Upper lobe of left lung (tissue), 6 donors: ENCODE results near the gene CAPS. TPM values are rescaled to one million over a fixed set of nuclear protein-coding genes. Genes with fewer than 3 reads are reported as not detected.

Source experiments
- ATAC-seq, 2 donors: fragments of 200-7000 bp; cut with Tn5 transposase; one replicate each; pipeline ENCODE4 v1.9.1; 2022; ENCODE audit warnings: mild to moderate bottlenecking in 2 of 2, moderate library complexity in 2 of 2; ENCODE audit not compliant: low FRiP score in 2 of 2
- DNase-seq, 2 donors: peaks; one replicate each; pipeline ENCODE4 v3.0.0-alpha.2; 2019 to 2020
- H3K27ac ChIP-seq, 4 donors: fragments of 200-600 bp; sonication (generic); one replicate each; pipeline ENCODE4 v1.5.1; 2016 to 2019
- H3K27me3 ChIP-seq, 4 donors: fragments of 200-600 bp; sonication (generic); one replicate each; pipeline ENCODE4 v1.5.1; 2017 to 2019
- H3K36me3 ChIP-seq, 4 donors: fragments of 200-600 bp; sonication (generic); one replicate each; pipeline ENCODE4 v1.5.1; 2016 to 2019
- H3K4me1 ChIP-seq, 4 donors: fragments of 200-600 bp; sonication (generic); one replicate each; pipeline ENCODE4 v1.5.1; 2018 to 2019
- H3K4me3 ChIP-seq, 4 donors: fragments of 200-600 bp; sonication (generic); one replicate each; pipeline ENCODE4 v1.5.1; 2017 to 2019; ENCODE audit warnings: mild to moderate bottlenecking in 2 of 4, moderate library complexity in 1 of 4
- H3K9me3 ChIP-seq, 4 donors: fragments of 200-600 bp; sonication (generic); one replicate each; pipeline ENCODE4 v1.5.1; 2018 to 2019
- EP300 ChIP-seq, 4 donors: sonication (generic); formaldehyde crosslinking; IDR thresholded peaks; one replicate each; pipeline ENCODE4 v1.5.1; 2017; ENCODE audit warnings: antibody characterized with exemption in 4 of 4, control low read depth in 2 of 4
- POLR2A ChIP-seq, 4 donors: fragments of 450-650 bp; IDR thresholded peaks; one replicate each; pipeline ENCODE4 v1.5.1; 2016 to 2017; ENCODE audit warnings: antibody characterized with exemption in 4 of 4, mild to moderate bottlenecking in 2 of 4
- POLR2AphosphoS5 ChIP-seq, 2 donors: sonication (generic); formaldehyde crosslinking; IDR thresholded peaks; one replicate each; pipeline ENCODE4 v1.5.1; 2017; ENCODE audit warnings: antibody characterized with exemption in 2 of 2
- WGBS, 2 donors: methylation state at CpG; one replicate each; pipeline ENCODE4 v1.1.5; 2017 to 2018; 5-methylcytosine and 5-hydroxymethylcytosine counted together
- total RNA-seq, 6 donors: library from RNA; depleted of rRNA in 4 of 6; stranded (reverse); fragments of >200 nt in 4 of 6; gene quantifications; one replicate each; pipeline versions ENCODE4 v1.1.0 to v1.2.1, GENCODE V29; 2016 to 2021
- TF ChIP-seq, protein P1 (sequence below), 6 experiments: fragments of 450-650 bp in 4 of 6; fragments of 200-600 bp in 2 of 6; sonication (generic) in 2 of 6; IDR thresholded peaks; one replicate each; pipeline ENCODE4 v1.5.1; 2016 to 2019; ENCODE audit warnings: antibody characterized with exemption in 6 of 6
- donor health status: DM: no; HTN: no; CAD: no; lungs with moderate emphysema.
- donor health status: DM: no; HTN: yes; CAD: no; lungs with severe emphysema.

CAPS gene
- total RNA-seq, 6 donors from 2014 or later: 20.6 to 414 (median 115) TPM

DNA sequence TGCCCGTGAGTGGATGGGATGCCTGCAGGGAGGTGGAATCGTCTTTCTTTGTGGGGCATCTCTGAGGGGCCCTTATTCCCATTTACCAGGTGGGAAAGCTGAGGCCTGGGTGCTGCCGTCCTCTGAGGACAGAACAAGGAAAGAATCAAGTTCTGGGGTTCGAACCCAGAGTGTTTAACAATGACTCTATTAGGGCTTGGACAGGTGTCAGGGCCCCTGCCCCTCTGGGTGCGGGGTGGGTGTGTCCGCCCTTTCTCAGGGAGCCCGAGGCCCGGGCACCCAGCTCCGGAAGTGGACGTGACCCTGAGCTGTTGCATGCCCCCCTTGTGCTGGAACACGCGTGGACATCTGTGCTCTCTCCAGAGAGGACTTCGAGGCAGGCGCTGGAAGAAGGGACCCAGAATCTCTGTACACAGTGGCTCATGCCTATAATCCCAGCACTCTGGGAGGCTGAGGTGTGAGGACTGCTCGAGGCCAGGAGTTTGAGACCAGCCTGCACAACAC is 21.2 kb upstream of the CAPS start:
- WGBS, 2 donors: 45 to 56% methylated on average over 5 to 10 of the region's 15 CpGs
- TF ChIP-seq POLR2AphosphoS5 (IDR thresholded peaks at IDR 0.05) (no peak), POLR2A (IDR thresholded peaks at IDR 0.05) (no peak), EP300 (IDR thresholded peaks at IDR 0.05) (no peak)
- TF ChIP-seq, protein P1, sequence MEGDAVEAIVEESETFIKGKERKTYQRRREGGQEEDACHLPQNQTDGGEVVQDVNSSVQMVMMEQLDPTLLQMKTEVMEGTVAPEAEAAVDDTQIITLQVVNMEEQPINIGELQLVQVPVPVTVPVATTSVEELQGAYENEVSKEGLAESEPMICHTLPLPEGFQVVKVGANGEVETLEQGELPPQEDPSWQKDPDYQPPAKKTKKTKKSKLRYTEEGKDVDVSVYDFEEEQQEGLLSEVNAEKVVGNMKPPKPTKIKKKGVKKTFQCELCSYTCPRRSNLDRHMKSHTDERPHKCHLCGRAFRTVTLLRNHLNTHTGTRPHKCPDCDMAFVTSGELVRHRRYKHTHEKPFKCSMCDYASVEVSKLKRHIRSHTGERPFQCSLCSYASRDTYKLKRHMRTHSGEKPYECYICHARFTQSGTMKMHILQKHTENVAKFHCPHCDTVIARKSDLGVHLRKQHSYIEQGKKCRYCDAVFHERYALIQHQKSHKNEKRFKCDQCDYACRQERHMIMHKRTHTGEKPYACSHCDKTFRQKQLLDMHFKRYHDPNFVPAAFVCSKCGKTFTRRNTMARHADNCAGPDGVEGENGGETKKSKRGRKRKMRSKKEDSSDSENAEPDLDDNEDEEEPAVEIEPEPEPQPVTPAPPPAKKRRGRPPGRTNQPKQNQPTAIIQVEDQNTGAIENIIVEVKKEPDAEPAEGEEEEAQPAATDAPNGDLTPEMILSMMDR (IDR thresholded peaks at IDR 0.05): no peak
- H3K9me3 ChIP-seq: no peaks in the 10 kb centered on the region

DNA sequence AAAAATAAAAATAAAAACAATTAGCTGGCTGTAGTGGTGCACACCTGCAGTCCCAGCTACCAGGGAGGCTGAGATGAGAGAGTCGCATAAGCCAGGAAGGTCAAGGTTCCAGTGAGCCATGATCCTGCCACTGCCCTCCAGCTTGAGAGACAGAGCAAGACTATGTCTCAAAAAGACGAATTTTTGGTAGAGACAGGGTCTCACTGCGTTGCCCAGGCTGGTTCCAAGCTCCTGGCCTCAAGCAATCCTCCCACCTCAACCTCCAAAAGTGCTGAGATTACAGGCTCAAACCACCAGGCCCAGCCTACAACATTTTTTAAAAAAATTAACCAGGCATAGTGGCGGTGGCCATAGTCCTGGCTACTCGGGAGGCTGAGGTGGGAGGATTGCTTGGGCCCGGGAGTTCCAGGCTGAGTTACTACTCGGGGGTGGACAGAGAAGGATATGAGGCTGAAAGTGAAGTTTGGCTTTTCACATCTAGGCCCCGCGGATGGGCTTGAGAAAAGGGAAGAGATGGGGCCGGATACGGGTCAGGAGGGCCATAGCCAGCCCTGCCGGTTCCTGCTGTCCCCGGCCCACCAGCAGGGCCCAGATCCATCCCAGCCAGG is 20.7 kb upstream of the CAPS start:
- H3K27me3 ChIP-seq: peaks cover 0 to 6% (median 4%) of the 10 kb centered on the region in 4 donors
- H3K4me3 ChIP-seq: no peak overlapping the region
- 82 to 88% methylated on average over 11 to 13 of the region's 13 CpGs for WGBS, 2 donors
- DNase-seq (no peak), ATAC-seq (no peak)
- no peak overlapping the region for H3K27ac ChIP-seq
- H3K9me3 ChIP-seq: no peaks in the 10 kb centered on the region
- TF ChIP-seq POLR2A (IDR thresholded peaks at IDR 0.05) (no peak), EP300 (IDR thresholded peaks at IDR 0.05) (no peak), POLR2AphosphoS5 (IDR thresholded peaks at IDR 0.05) (no peak)
- TF ChIP-seq, protein P1 (IDR thresholded peaks at IDR 0.05): no peak
- H3K36me3 ChIP-seq: peaks cover 11 to 29% (median 26%) of the 10 kb centered on the region in 4 donors
- peaks cover 0 to 10% (median 0%) of the 10 kb centered on the region in 4 donors for H3K4me1 ChIP-seq

More for the DNA sequence above, 21.2 kb upstream of the CAPS start:
- Histone ChIP-seq H3K27ac (no peak overlapping the region), H3K27me3 (peaks cover 0 to 6% (median 4%) of the 10 kb centered on the region in 4 donors), H3K36me3 (peaks cover 11 to 29% (median 26%) of the 10 kb centered on the region in 4 donors), H3K4me1 (peaks cover 0 to 10% (median 0%) of the 10 kb centered on the region in 4 donors), H3K4me3 (no peak overlapping the region)
- DNase-seq: no peak
- ATAC-seq: no peak

DNA sequence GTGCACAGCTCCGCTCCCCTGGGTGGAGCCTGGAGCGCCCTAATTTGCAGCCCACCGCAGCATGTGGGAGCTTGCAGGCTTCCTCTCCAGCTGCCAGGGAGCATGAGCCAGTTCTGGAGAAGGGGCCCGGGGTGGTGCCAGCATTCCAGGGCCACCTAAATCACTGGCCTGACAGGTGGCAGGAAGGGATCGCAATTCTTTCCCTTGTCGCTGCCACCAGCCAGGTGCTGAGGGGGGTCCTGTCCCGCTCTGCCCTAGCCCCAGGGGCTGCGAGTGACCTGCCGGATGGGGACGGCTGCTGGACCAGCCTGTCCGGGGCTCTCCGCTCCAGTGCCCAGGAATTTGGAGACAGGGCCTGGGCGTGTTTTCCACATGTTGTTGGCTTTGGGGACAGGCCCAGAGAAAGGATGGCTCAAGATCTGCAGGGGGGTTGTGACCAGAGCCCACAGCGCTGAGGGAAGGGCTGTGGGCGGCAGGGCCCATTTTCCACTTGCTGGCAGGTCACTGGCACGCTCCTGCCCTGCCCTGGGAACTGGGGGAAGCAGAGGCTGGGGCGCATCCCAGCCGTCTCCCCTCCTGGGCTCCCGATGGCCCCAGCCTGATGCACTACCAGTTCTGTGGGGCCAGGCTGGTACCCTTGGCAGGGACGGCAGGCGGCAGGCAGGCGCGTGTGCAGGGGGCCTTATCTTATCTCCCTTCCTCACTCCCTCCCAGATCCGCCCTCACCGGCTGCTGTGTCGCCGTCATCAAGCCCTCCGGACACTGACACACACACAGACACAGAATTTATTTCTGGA is 19.9 kb upstream of the CAPS start:
- Histone ChIP-seq H3K27ac (no peak overlapping the region), H3K36me3 (peaks cover 11 to 29% (median 26%) of the 10 kb centered on the region in 4 donors), H3K9me3 (no peaks in the 10 kb centered on the region), H3K4me1 (peaks cover 0 to 10% (median 0%) of the 10 kb centered on the region in 4 donors), H3K4me3 (no peak overlapping the region), H3K27me3 (peaks cover 0 to 6% (median 4%) of the 10 kb centered on the region in 4 donors)
- ATAC-seq (no peak), DNase-seq (peak in 1 of 2 donors; percentile 75)
- TF ChIP-seq POLR2A (IDR thresholded peaks at IDR 0.05) (no peak), EP300 (IDR thresholded peaks at IDR 0.05) (no peak), POLR2AphosphoS5 (IDR thresholded peaks at IDR 0.05) (no peak)
- TF ChIP-seq, protein P1 (IDR thresholded peaks at IDR 0.05): no peak
- 78 to 84% methylated on average over 11 to 28 of the region's 28 CpGs for WGBS, 2 donors

DNA sequence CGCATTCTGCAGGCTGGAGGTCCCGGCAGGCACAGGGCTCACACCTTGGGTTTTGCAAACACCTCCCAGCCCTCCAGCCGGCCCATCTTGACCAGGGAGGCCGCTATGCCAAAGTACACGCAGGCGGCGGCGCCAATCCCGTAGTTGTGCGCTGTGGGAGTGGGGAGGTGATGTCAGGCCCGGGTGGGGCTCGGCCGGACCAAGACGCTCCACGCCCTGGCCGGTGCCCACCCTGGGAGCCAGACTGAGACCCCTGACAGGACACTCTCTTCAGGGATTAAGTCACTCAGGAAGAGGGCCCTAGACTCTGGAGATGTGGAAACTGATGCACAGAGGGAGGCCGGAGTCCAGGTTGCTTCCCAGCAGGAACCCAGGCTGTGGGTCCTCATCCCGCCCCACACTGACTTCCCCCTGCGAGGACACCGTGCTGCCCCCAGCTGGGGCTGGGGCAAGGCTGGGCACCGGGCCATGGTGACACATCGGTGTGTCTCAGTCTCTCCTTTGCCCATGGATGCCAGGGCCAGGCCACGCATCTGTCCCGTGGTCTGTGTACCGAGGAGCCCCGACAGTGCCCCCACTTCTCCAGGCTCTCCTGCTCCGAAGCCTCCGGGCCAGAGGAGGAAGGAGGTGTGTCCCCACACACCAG is 19.2 kb upstream of the CAPS start:
- Histone ChIP-seq H3K4me3 (no peak overlapping the region), H3K36me3 (peaks cover 11 to 29% (median 26%) of the 10 kb centered on the region in 4 donors), H3K4me1 (peaks cover 0 to 10% (median 0%) of the 10 kb centered on the region in 4 donors), H3K27me3 (peaks cover 0 to 6% (median 4%) of the 10 kb centered on the region in 4 donors), H3K27ac (no peak overlapping the region), H3K9me3 (no peaks in the 10 kb centered on the region)
- no peak for DNase-seq
- ATAC-seq: no peak
- WGBS, 2 donors: 86 to 93% methylated on average over 8 to 28 of the region's 28 CpGs
- TF ChIP-seq EP300 (IDR thresholded peaks at IDR 0.05) (no peak), POLR2A (IDR thresholded peaks at IDR 0.05) (no peak), POLR2AphosphoS5 (IDR thresholded peaks at IDR 0.05) (no peak)
- TF ChIP-seq, protein P1 (IDR thresholded peaks at IDR 0.05): no peak
